ENCODE measurements around the gene TBCE. TPM values are rescaled to one million over a fixed set of nuclear protein-coding genes. Genes with fewer than 3 reads are reported as not detected.

TBCE gene, protein sequence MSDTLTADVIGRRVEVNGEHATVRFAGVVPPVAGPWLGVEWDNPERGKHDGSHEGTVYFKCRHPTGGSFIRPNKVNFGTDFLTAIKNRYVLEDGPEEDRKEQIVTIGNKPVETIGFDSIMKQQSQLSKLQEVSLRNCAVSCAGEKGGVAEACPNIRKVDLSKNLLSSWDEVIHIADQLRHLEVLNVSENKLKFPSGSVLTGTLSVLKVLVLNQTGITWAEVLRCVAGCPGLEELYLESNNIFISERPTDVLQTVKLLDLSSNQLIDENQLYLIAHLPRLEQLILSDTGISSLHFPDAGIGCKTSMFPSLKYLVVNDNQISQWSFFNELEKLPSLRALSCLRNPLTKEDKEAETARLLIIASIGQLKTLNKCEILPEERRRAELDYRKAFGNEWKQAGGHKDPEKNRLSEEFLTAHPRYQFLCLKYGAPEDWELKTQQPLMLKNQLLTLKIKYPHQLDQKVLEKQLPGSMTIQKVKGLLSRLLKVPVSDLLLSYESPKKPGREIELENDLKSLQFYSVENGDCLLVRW
- total RNA-seq (10 to 100 TPM; 12.3 to 19.7 TPM), polyA plus RNA-seq (10 to 100 TPM in 1 of 2 donors, 1 to 10 TPM in 1; 9.5 to 15.9 TPM)

- TF ChIP-seq SP1 (IDR thresholded peaks at IDR 0.05) (peak; percentile 73), ZBTB33 (IDR thresholded peaks at IDR 0.05) (peak; percentile 46), YY1 (IDR thresholded peaks at IDR 0.05) (peak; percentile 62), HNF4A (conservative IDR thresholded peaks at IDR 0.05) (peak; percentile 12 to 20), FOXA2 (IDR thresholded peaks at IDR 0.05) (no peak), TAF1 (conservative IDR thresholded peaks at IDR 0.05) (peak; percentile 92), RXRA (IDR thresholded peaks at IDR 0.05) (peak; percentile 39 to 61), RAD21 (IDR thresholded peaks at IDR 0.05) (peak; percentile 57 to 62), GABPA (IDR thresholded peaks at IDR 0.05 in 1 of 2, conservative IDR thresholded peaks at IDR 0.05 in 1 of 2) (peak; percentile 83 to 96), CTCF (IDR thresholded peaks at IDR 0.05; ENCODE audit: low read depth, low read length, missing input control) (no peak), NR2F2 (IDR thresholded peaks at IDR 0.05) (peak; percentile 30), REST (IDR thresholded peaks at IDR 0.05) (peak; percentile 93), JUND (IDR thresholded peaks at IDR 0.05) (no peak), HNF4G (IDR thresholded peaks at IDR 0.05) (no peak), EGR1 (IDR thresholded peaks at IDR 0.05; ENCODE audit: low read depth in 2 of 2) (peak in 1 of 2 donors; percentile 46), MAX (IDR thresholded peaks at IDR 0.05) (peak; percentile 87), FOXA1 (IDR thresholded peaks at IDR 0.05) (no peak)
- TF ChIP-seq, protein P1, sequence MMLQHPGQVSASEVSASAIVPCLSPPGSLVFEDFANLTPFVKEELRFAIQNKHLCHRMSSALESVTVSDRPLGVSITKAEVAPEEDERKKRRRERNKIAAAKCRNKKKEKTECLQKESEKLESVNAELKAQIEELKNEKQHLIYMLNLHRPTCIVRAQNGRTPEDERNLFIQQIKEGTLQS (IDR thresholded peaks at IDR 0.05): peak; percentile 52
- under 1% methylated on average over 38 of the region's 38 CpGs for WGBS
- H3K9ac ChIP-seq (ENCODE audit: low read depth in 1 of 2, low read length in 2 of 2): peak within 1 kb of the TSS; percentile 71 to 89
- no peaks in the 10 kb centered on the region for H3K9me3 ChIP-seq (ENCODE audit: control insufficient read depth in 4 of 4, low read length in 3 of 4)
- peaks cover 0 to 9% (median 5%) of the 10 kb centered on the region in 4 donors for H3K4me1 ChIP-seq (ENCODE audit: control insufficient read depth in 4 of 4, insufficient read depth in 4 of 4, low read length in 3 of 4)
- peak within 1 kb of the TSS; percentile 57 to 99 (median 64) for H3K4me3 ChIP-seq (ENCODE audit: low read depth in 1 of 3, low read length in 3 of 3)
- no peaks in the 10 kb centered on the region for H3K27me3 ChIP-seq (ENCODE audit: control insufficient read depth in 4 of 4, insufficient read depth in 4 of 4, low read length in 3 of 4)
- peak; percentile 94 for DNase-seq (ENCODE audit: low spot score)
- no peaks in the 10 kb centered on the region for H3K36me3 ChIP-seq (ENCODE audit: control insufficient read depth in 4 of 4, insufficient read depth in 3 of 4, low read depth in 1 of 4, low read length in 3 of 4)
- peak within 1 kb of the TSS; percentile 32 to 85 for H3K27ac ChIP-seq (ENCODE audit: low read depth in 1 of 2, low read length in 2 of 2)
Measured at GRCh38 chr1:235367000-235367908, at the start of gene TBCE. TSS of gene TBCE (plus strand) at chr1:235367427. CDS start at chr1:235380050, 12,623 bp downstream.

Data from liver (tissue), 9 donors.